Measurements from ENCODE around the gene CTDSP2. TPM values are rescaled to one million over a fixed set of nuclear protein-coding genes. Genes with fewer than 3 reads are reported as not detected.

The CTDSP2 gene
- total and polyA plus RNA-seq, 10 of the 15 experiments (the other 5 are each of a cell fraction or from before 2014, with no cell fraction given) = 17.3 to 98.2 (median 54.1) TPM

GRCh38 chr12:57868221-57868620 lies 21.7 kb upstream of the CTDSP2 start:
- Histone ChIP-seq H3K79me2 (ENCODE audit: control insufficient read depth, insufficient read depth, low read length) (no peaks in the 10 kb centered on the region), H3K4me1 (ENCODE audit: control insufficient read depth, insufficient read depth, low read length) (no peaks in the 10 kb centered on the region), H3K4me2 (ENCODE audit: control insufficient read depth, insufficient read depth) (no peak overlapping the region), H3K27me3 (replicated peaks in 1 of 2; ENCODE audit: control insufficient read depth in 2 of 2, insufficient read depth in 2 of 2, low read length in 1 of 2) (peaks cover 0 to 3% of the 10 kb centered on the region in 2 experiments; a peak in 1 of 4 replicates), H4K20me1 (ENCODE audit: control insufficient read depth, insufficient read depth) (no peaks in the 10 kb centered on the region), H3K9ac (ENCODE audit: control insufficient read depth, insufficient read depth, low read length) (no peak overlapping the region), H3K36me3 (ENCODE audit: control insufficient read depth in 2 of 2, insufficient read depth in 2 of 2, low read length in 1 of 2) (no peaks in the 10 kb centered on the region), H3K27ac (ENCODE audit: control insufficient read depth, insufficient read depth) (no peak overlapping the region), H3K9me3 (replicated peaks; ENCODE audit: control insufficient read depth, insufficient read depth, low read length) (no peaks in the 10 kb centered on the region; the same call in 2 of the 3 replicates), H3K4me3 (no peak overlapping the region), H2AFZ (ENCODE audit: control insufficient read depth, low read depth, low read length) (no peak overlapping the region)
- WGBS (ENCODE audit: insufficient coverage, insufficient replicate concordance, low lambda C conversion rate, missing lambda C conversion rate) = 45% methylated on average over 3 of the region's 3 CpGs
- ChIA-PET CTCF (interaction anchor here (1.8 kb wide), 1 partner anchor 8 kb away, joined by 8 read pairs; no protein-coding TSS in a partner anchor), RAD21 (ENCODE audit: unreplicated experiment) (interaction anchor here (1.4 kb wide), 1 partner anchor 28 kb away, joined by 3 read pairs; no protein-coding TSS in a partner anchor), SMC1A (ENCODE audit: uncharacterized antibody, unreplicated experiment) (interaction anchor here (0.9 kb wide), 1 partner anchor 25 kb away, joined by 4 read pairs; no protein-coding TSS in a partner anchor), POLR2A (no interaction called here)
- TF ChIP-seq RAD51 (IDR thresholded peaks at IDR 0.05) (no peak), NFYB (IDR thresholded peaks at IDR 0.05; ENCODE audit: insufficient read depth, low read depth, low read length) (no peak), RFX5 (IDR thresholded peaks at IDR 0.05; ENCODE audit: low read depth, low read length) (no peak), BRCA1 (IDR thresholded peaks at IDR 0.05; ENCODE audit: low read depth, low read length) (no peak), CBX3 (IDR thresholded peaks at IDR 0.05; ENCODE audit: borderline replicate concordance, low read depth) (no peak), MTA3 (IDR thresholded peaks at IDR 0.05; ENCODE audit: borderline replicate concordance, low read length) (no peak), ATF7 (IDR thresholded peaks at IDR 0.05; ENCODE audit: low read depth) (no peak), MYB (IDR thresholded peaks at IDR 0.05; ENCODE audit: borderline replicate concordance, low read depth, low read length) (no peak), SUZ12 (IDR thresholded peaks at IDR 0.05; ENCODE audit: unreplicated experiment) (no peak), JUNB (IDR thresholded peaks at IDR 0.05) (no peak), KLF5 (IDR thresholded peaks at IDR 0.05; ENCODE audit: partially characterized antibody) (no peak), LARP7 (IDR thresholded peaks at IDR 0.05) (no peak)
- TF ChIP-seq, protein P1, sequence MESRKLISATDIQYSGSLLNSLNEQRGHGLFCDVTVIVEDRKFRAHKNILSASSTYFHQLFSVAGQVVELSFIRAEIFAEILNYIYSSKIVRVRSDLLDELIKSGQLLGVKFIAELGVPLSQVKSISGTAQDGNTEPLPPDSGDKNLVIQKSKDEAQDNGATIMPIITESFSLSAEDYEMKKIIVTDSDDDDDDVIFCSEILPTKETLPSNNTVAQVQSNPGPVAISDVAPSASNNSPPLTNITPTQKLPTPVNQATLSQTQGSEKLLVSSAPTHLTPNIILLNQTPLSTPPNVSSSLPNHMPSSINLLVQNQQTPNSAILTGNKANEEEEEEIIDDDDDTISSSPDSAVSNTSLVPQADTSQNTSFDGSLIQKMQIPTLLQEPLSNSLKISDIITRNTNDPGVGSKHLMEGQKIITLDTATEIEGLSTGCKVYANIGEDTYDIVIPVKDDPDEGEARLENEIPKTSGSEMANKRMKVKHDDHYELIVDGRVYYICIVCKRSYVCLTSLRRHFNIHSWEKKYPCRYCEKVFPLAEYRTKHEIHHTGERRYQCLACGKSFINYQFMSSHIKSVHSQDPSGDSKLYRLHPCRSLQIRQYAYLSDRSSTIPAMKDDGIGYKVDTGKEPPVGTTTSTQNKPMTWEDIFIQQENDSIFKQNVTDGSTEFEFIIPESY (IDR thresholded peaks at IDR 0.05) = no peak
- TF ChIP-seq, protein P2, sequence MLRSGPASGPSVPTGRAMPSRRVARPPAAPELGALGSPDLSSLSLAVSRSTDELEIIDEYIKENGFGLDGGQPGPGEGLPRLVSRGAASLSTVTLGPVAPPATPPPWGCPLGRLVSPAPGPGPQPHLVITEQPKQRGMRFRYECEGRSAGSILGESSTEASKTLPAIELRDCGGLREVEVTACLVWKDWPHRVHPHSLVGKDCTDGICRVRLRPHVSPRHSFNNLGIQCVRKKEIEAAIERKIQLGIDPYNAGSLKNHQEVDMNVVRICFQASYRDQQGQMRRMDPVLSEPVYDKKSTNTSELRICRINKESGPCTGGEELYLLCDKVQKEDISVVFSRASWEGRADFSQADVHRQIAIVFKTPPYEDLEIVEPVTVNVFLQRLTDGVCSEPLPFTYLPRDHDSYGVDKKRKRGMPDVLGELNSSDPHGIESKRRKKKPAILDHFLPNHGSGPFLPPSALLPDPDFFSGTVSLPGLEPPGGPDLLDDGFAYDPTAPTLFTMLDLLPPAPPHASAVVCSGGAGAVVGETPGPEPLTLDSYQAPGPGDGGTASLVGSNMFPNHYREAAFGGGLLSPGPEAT (IDR thresholded peaks at IDR 0.05; ENCODE audit: low read depth) = no peak
- no TSS peak for BruUV-seq (replicated peaks)
- in situ Hi-C loops (cut with MboI) (no loop called here), intact Hi-C loops (cut with micrococcal nuclease; ENCODE audit: unreplicated experiment) (no loop called here)
- FAIRE-seq (no peak), DNase-seq (ENCODE audit: low read depth, low spot score) (no peak), ATAC-seq (no peak)
